ENCODE data around the gene CAB39L.

- TF ChIP-seq CTCF (conservative IDR thresholded peaks at IDR 0.05; ENCODE audit: low read length) (no peak), EZH2phosphoT487 (IDR thresholded peaks at IDR 0.05; ENCODE audit: borderline replicate concordance) (no peak)
These were observed 171.6 kb downstream of the CAB39L start for GRCh38 chr13:49272296-49272695.
